GM18520 (cell line): ENCODE results near the gene KCNS3.

Source experiments
- ATAC-seq: cut with Tn5 transposase; IDR thresholded peaks from one replicate; pipeline ENCODE4 v1.9.1; 2021; ENCODE audit not compliant: unreplicated experiment

KCNS3 gene

GRCh38 chr2:17878281-17879136 is at the start of gene KCNS3:
KCNS3 (plus strand) TSS chr2:17878667; CDS start chr2:17931009, 52,342 bp downstream.
- peak; percentile 80 for ATAC-seq

- ATAC-seq, result peak; percentile 61
Measured at GRCh38 chr2:17830053-17831034, 48.1 kb upstream of the KCNS3 start.

DNA sequence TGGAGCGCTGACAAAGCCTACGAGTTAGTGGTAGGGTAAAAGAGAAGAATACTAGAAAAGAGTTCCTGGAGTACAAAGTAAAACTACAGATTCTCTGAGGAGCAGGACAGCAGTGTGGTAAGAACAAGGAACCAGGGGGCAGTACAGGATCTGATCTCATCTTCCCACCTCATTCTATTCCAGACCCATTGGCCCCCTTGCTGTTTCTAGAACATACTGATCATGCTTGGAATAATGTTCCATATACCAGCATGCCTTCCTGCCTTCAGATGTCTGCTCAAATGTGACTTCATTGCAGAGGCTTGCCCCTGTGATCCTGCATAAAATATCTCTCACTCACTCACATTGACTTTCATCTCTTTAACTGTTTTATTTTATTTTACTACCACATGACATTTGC is 43.0 kb upstream of the KCNS3 start:
- no peak for ATAC-seq

DNA sequence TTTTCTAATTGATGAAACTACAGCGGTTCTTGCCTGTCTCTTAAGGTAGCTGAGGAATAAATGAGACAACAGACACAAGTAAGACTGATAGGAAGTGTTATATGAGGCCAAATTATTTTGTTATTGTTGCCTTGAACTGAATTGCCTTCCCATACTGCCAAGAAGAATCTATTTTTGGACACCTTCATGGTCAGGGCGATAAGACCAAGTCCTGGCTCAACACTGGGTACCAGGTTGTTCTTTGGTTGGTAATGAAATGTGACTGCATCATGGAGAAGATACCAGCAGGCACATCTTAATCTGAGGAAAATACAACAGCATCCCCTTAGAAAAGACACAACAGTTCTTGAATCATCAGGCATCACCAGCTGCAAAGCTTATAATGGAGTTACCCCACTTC is 38.5 kb upstream of the KCNS3 start:
- ATAC-seq, result no peak

GRCh38 chr2:17843457-17843856 is 35.0 kb upstream of the KCNS3 start:
- ATAC-seq, result no peak

DNA sequence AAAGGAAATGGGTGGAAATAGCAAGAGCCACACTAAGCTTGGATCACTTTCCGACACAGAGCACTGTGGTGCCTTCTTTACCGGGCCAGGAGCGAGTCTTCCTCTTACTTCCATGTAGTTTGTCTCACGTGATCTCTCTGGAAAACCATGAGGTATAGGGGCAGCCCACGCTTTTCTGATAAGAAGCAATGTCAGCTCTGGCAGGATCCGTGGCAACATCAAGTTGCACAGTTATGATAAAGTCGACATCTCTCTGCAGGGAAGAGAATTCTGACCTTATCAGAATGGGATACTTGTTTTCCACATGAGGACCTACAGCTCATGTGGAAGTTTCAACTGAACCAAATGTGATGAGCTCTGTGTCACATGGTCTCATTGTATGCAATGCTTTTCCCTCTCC is 32.7 kb upstream of the KCNS3 start:
- no peak for ATAC-seq

DNA sequence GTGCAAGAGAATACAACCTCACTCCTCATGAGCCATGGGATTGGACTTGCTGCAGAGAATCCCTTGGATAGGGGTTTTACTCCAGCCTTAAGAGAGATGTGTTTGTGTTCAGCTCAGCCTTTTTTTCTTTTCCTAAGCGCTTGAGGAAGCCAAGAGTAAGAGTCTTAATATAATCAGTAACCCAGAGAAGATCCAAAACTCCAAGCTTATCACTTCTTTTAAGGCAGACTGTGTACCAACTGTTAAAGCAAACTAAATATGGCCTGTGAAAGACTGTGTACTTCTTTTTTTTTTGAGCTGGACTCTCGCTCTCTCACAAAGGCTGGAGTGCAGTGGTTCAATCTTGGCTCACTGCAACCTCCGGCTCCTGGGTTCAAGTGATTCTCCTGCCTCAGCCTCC is 31.8 kb upstream of the KCNS3 start:
- no peak for ATAC-seq

GRCh38 chr2:17847236-17847635 is 31.2 kb upstream of the KCNS3 start:
- no peak for ATAC-seq

DNA sequence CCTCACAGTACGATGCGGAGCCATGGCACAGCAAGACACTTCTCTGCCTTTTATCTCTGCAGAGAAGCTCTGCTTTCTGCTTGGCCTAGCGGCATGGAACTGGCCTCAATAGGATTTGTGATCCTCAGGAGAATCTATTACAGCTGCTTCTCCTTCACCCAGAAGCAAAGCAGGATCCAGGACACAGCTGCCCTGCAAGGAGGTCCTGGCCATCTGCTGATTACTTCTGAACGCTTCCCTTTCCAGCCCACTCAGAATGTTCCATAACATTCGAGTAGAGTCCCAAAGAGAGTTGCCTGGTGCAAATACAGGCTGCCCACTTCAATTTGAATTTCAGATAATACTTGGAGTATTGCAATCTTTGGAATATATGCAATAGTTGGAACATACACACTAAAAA is 29.2 kb upstream of the KCNS3 start:
- ATAC-seq, result no peak

DNA sequence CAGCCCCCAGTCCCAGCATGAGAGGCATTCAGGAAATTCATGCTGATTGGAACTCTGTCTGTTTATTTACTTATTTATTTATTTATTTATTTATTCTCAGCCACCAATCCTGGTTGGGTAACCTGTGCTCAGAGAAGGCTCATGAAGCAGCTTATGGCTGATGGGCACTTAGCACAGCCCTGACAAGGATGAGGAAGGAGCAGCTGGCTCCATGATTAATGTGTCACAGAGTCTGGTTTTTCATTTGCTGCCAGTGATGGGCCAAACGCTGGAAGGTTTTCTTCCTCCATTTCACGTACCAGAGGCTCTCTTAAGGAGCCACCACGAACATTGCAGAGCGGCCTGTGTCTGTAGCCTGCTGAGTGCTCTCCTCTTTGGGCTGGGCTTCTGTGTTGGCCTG is 28.3 kb upstream of the KCNS3 start:
- no peak for ATAC-seq

GRCh38 chr2:17851731-17852585 is 26.5 kb upstream of the KCNS3 start:
- ATAC-seq, result peak; percentile 82

DNA sequence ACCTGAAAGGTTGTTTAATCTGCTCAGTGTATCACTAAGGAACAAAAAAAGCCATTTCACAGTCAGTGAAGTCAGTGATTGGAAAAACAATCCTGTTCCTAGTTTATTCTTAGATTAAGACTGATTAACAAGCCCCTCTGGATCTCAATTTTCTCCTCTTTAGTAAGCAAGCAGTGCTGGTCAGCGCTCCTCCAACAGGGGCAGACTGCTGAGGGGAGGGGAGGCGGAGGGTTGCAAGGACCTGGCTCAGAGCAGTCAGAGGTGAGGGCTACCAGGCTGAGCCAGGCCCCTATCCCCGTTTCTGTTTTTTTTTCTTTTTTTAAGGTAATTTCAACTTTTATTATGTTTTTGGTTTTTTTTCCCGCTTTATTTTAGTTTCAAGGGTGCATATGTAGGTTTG is 24.7 kb upstream of the KCNS3 start:
- ATAC-seq, result no peak

- no peak for ATAC-seq
Measured at GRCh38 chr2:17857021-17857420, 21.4 kb upstream of the KCNS3 start.

- no peak for ATAC-seq
Measured at GRCh38 chr2:17858064-17858463, 20.4 kb upstream of the KCNS3 start.

GRCh38 chr2:17863539-17863938 is 14.9 kb upstream of the KCNS3 start:
- ATAC-seq, result no peak

DNA sequence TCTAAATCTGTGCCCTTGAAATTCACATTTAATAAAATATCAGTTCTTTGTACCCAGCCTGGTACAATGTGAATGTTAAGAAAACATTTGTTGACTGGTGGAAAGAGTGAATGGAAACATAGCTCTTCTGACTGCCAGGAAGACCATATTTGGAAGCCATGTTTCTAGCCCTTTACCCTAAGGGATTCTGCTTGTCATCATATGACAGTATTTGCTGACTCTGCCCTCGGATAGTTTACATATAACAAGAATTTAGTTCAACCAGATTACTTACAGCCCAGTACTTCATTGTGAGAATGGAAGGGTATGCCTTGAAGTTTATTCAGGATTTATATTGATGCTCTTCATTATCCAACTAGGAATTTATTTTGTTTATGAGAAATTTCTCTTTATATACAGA is 13.8 kb upstream of the KCNS3 start:
- ATAC-seq, result no peak

- ATAC-seq, result no peak
Measured at GRCh38 chr2:17867133-17867532, 11.3 kb upstream of the KCNS3 start.

DNA sequence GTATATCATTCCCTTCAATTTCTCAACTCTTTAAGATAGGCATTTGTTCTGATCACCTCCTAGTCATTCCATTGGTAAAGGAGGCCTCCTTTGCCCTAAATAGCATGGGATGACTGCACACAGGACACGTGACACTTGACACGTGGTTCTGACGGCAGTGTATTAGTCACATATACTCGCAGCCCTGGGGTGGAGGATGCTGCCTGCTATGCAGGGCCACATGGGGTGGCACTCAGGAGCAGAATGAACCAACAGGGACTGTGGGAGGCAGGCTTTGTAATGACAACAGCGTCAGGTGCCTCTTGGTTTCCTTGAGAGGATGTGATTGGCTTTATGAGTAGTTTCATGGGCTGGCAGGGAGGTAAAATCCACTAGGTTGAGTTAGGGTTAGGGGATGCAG is 9.3 kb upstream of the KCNS3 start:
- no peak for ATAC-seq

- no peak for ATAC-seq
Measured at GRCh38 chr2:17871639-17872038, 6.8 kb upstream of the KCNS3 start.

DNA sequence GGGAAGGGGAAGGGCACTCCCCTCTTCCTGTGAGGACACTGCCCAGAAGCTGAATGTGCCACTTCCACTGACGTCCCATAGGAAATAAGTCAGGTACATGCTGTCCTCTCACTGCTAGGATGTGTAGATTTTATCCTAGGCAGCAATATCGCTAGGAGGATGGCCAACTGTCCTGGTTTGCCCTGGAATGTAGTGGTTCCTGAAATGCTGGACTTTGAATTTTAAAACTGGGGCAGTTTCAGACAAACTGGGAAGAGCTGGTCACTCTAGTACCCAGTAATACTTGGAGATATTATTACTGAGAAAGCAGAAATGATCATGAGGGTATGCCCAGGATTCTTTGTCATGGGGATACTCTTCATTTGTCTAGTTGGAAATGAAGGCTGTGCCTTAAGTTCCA is 5.4 kb upstream of the KCNS3 start:
- no peak for ATAC-seq

DNA sequence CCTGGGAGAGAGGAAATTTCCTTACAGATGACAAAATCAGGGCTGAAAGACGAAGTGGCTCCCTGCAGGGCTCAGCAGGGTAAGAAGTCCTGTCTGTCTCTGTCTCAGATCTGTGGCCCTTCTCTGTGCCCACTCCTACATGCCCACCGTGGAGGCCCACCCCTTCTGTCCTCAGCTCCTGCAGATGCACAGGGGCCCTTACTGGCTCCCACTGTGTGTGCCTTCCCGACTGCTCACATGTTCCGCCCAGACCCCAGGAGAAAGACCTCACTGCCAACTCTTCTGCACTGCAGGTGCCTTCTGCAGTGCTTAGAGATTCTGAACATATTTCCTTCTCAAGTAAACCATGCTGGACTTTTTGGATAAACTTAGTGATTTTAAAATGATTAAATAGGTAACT is 1.9 kb upstream of the KCNS3 start:
- ATAC-seq, result no peak
